Measurements from ENCODE around the gene CMSS1.

Gene CMSS1

DNA sequence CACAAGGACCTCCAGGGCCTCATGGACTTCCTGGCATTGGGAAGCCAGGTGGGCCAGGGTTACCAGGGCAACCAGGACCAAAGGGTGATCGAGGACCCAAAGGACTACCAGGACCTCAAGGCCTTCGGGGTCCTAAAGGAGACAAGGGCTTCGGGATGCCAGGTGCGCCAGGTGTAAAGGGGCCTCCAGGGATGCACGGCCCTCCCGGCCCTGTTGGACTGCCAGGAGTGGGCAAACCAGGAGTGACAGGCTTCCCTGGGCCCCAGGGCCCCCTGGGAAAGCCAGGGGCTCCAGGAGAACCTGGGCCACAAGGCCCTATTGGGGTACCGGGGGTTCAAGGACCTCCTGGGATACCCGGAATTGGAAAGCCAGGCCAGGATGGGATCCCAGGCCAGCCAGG lies 23.2 kb upstream of the CMSS1 start:
- no peak overlapping the region for H3K27ac ChIP-seq

DNA sequence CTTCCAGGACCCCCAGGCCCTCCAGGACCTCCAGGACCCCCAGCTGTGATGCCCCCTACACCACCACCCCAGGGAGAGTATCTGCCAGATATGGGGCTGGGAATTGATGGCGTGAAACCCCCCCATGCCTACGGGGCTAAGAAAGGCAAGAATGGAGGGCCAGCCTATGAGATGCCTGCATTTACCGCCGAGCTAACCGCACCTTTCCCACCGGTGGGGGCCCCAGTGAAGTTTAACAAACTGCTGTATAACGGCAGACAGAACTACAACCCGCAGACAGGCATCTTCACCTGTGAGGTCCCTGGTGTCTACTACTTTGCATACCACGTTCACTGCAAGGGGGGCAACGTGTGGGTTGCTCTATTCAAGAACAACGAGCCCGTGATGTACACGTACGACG lies 22.1 kb upstream of the CMSS1 start:
- TF ChIP-seq CTCF (conservative IDR thresholded peaks at IDR 0.05) (no peak), ZFX (IDR thresholded peaks at IDR 0.05) (no peak)
- H3K27ac ChIP-seq: no peak overlapping the region

More for the DNA sequence above, 23.2 kb upstream of the CMSS1 start:
- no peak for TF ChIP-seq ZFX (IDR thresholded peaks at IDR 0.05)
- no peak for TF ChIP-seq CTCF (conservative IDR thresholded peaks at IDR 0.05)

DNA sequence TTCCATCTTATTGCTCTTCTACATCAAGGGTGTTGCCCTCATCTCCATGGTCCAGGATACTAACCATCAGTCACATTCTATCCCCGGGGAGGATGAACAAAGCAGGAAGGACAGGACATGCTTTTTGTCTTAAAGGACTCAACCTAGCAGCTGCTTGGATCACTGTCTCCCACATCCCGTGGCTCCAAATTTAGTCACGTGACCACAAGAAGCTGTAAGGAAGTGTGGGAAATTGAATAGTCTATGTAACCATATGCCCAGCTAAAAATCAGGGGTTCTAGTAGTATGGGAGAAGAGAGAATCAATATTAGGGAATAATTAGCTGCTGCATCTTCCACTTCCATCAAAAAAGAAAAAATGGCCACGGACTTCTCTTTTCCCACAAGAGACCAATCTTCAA lies 18.2 kb upstream of the CMSS1 start:
- no peak overlapping the region for H3K27ac ChIP-seq
- TF ChIP-seq ZFX (IDR thresholded peaks at IDR 0.05) (no peak), CTCF (conservative IDR thresholded peaks at IDR 0.05) (no peak)

DNA sequence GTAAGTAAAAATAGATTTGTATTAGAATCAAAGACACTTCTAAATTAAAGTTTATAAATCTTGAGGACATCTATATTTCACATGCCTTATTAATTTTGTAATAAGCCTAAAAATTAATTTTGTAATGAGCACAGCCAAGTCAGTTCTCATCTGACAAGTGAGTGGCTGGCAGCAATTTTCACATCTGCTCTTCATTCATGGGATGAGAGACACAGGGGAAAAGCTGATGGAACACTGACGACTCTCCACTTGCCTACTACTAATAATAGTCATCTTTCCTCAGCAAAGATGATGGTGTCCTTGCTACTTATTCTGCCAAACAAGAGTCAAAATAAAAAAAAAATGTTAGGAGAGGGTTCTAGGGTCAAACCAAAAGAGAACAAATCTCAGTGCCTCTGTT lies 14.4 kb upstream of the CMSS1 start:
- H3K27ac ChIP-seq: no peak overlapping the region
- TF ChIP-seq ZFX (IDR thresholded peaks at IDR 0.05): no peak
- TF ChIP-seq CTCF (conservative IDR thresholded peaks at IDR 0.05): no peak

DNA sequence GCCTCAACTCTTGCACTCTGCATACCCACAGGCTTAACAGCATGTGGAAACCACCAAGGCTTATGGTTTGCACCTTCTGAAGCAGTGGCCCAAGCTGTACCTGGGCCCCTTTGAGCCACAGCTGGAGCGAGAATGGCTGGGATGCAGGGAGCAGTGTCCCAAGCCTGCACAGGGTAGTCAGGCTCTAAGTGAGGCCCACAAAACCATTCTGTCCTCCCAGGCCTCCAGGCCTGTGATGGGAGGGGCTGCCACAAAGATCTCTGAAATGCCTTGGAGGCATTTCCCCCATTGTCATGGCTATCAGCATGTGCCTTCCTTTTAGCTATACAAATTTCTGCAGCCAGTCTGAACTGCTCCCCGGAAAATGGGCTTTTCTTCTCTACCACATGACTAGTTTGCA lies 12.5 kb upstream of the CMSS1 start:
- H3K27ac ChIP-seq: no peak overlapping the region
- TF ChIP-seq ZFX (IDR thresholded peaks at IDR 0.05) (no peak), CTCF (conservative IDR thresholded peaks at IDR 0.05) (no peak)

DNA sequence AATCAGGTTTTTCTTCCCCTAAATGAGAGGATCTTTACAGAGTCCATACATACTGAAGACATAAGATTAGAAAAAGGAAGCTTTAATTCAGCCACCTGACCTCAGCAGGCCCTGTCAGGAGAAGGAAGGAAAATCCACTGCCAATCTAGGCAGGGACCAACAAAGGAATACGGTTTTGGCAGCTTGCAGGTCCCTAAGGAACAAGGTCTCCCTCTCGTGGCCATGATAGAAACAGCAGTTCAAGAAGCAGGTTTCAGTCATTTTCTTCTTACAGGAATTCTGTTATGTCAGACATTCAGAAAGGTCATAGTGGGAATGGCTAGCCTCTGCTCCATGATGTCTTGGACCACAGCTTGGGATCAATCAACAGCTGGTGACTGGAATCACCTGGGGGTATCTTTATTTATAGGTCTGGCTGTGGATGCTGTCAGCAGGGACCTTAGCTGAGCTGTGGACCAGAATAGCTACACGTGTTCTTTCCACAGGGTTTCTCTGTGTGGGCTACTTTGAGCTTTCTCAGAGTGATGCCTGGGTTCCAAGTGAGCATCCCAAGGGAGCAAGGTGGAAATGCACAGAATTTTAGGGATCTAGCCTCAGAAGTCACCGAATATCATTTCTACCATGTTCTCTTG lies 9.4 kb upstream of the CMSS1 start:
- no peak for TF ChIP-seq ZFX (IDR thresholded peaks at IDR 0.05)
- peak; percentile 88 for TF ChIP-seq CTCF (conservative IDR thresholded peaks at IDR 0.05)
- H3K27ac ChIP-seq: no peak overlapping the region

- TF ChIP-seq CTCF (conservative IDR thresholded peaks at IDR 0.05) (no peak), ZFX (IDR thresholded peaks at IDR 0.05) (no peak)
Measured at GRCh38 chr3:99809565-99809964, 8.1 kb upstream of the CMSS1 start.

More at GRCh38 chr3:99809565-99809964, 8.1 kb upstream of the CMSS1 start:
- H3K27ac ChIP-seq: no peak overlapping the region

Measured in C4-2B (cell line).